Trophoblast cell (in vitro differentiated cells and primary cell): ENCODE results near the gene GALNT12.

Experiments used
- DNase-seq, 2 donors: peaks; one replicate each; pipeline ENCODE4 v3.0.0-alpha.2; 2016
- H2AFZ ChIP-seq: 2 replicates; pipeline ENCODE4 v1.6.1; 2013; ENCODE audit warnings: low read length, moderate library complexity, mild to moderate bottlenecking; ENCODE audit not compliant: insufficient read depth, poor library complexity
- H2AK5ac ChIP-seq: 2 replicates; pipeline ENCODE4 v1.6.1; 2013; ENCODE audit warnings: mild to moderate bottlenecking, low read length
- H2BK120ac ChIP-seq: 2 replicates; pipeline ENCODE4 v1.6.1; 2013; ENCODE audit warnings: low read length, mild to moderate bottlenecking, moderate library complexity; ENCODE audit not compliant: insufficient read depth, poor library complexity
- H2BK12ac ChIP-seq: 2 replicates; pipeline ENCODE4 v1.6.1; 2013; ENCODE audit warnings: mild to moderate bottlenecking, low read length, moderate library complexity
- H2BK5ac ChIP-seq: 2 replicates; pipeline ENCODE4 v1.6.1; 2013; ENCODE audit warnings: low read length, low read depth, moderate library complexity, mild to moderate bottlenecking; ENCODE audit not compliant: poor library complexity
- H3K14ac ChIP-seq: 2 replicates; pipeline ENCODE4 v1.6.1; 2013; ENCODE audit warnings: mild to moderate bottlenecking, low read length
- H3K18ac ChIP-seq: 2 replicates; pipeline ENCODE4 v1.6.1; 2013; ENCODE audit warnings: mild to moderate bottlenecking, low read length
- H3K23ac ChIP-seq: 2 replicates; pipeline ENCODE4 v1.6.1; 2013; ENCODE audit warnings: low read length
- H3K27ac ChIP-seq: 2 replicates; pipeline ENCODE4 v1.5.1; 2013; ENCODE audit warnings: low read depth, mild to moderate bottlenecking, inconsistent platforms, low read length, moderate library complexity
- H3K27me3 ChIP-seq: 2 replicates; pipeline ENCODE4 v1.6.1; 2013; ENCODE audit warnings: inconsistent platforms, mild to moderate bottlenecking, low read length, moderate library complexity; ENCODE audit not compliant: insufficient read depth
- H3K36me3 ChIP-seq, 2 experiments: 1 replicate in 1 of 2; 2 replicates in 1 of 2; pipeline ENCODE4 v1.6.1; 2013; ENCODE audit warnings: low read length in 2 of 2, mild to moderate bottlenecking in 2 of 2, moderate library complexity in 1 of 2; ENCODE audit not compliant: insufficient read depth in 2 of 2, control insufficient read depth in 1 of 2
- H3K4ac ChIP-seq: 2 replicates; pipeline ENCODE4 v1.6.1; 2013; ENCODE audit warnings: low read depth, mild to moderate bottlenecking, low read length, moderate library complexity
- H3K4me1 ChIP-seq, 2 experiments: 1 replicate in 1 of 2; 2 replicates in 1 of 2; pipeline ENCODE4 v1.6.1; 2013; ENCODE audit warnings: low read length in 2 of 2, mild to moderate bottlenecking in 2 of 2, moderate library complexity in 1 of 2; ENCODE audit not compliant: insufficient read depth in 2 of 2, control insufficient read depth in 1 of 2
- H3K4me2 ChIP-seq: 2 replicates; pipeline ENCODE4 v1.6.1; 2013; ENCODE audit warnings: inconsistent platforms, mild to moderate bottlenecking, low read length, moderate library complexity
- H3K4me3 ChIP-seq: 2 replicates; pipeline ENCODE4 v1.5.1; 2013; ENCODE audit warnings: mild to moderate bottlenecking, low read depth, low read length, inconsistent platforms
- H3K79me1 ChIP-seq: one replicate; pipeline ENCODE4 v1.6.1; 2013; ENCODE audit warnings: low read length
- H3K79me2 ChIP-seq: 2 replicates; pipeline ENCODE4 v1.6.1; 2013; ENCODE audit warnings: low read length, mild to moderate bottlenecking; ENCODE audit not compliant: control insufficient read depth, insufficient read depth, poor library complexity
- H3K9ac ChIP-seq: 2 replicates; pipeline ENCODE4 v1.6.1; 2013; ENCODE audit warnings: mild to moderate bottlenecking, low read length
- H3K9me3 ChIP-seq: 2 replicates; pipeline ENCODE4 v1.6.1; 2013; ENCODE audit warnings: low read depth, mild to moderate bottlenecking, control low read depth, inconsistent platforms, low read length; ENCODE audit not compliant: insufficient read depth
- H4K12ac ChIP-seq: 2 replicates; pipeline ENCODE4 v1.6.1; 2013; ENCODE audit warnings: low read depth, mild to moderate bottlenecking, low read length, moderate library complexity
- H4K8ac ChIP-seq: 2 replicates; pipeline ENCODE4 v1.6.1; 2013; ENCODE audit warnings: low read depth, mild to moderate bottlenecking, low read length, moderate library complexity
- H4K91ac ChIP-seq: one replicate; pipeline ENCODE4 v1.6.1; 2013; ENCODE audit warnings: low read depth, mild to moderate bottlenecking, low read length, moderate library complexity
- WGBS: extraction: QIAGEN DNeasy Blood & Tissue Kit; methylation state at CpG from one replicate; pipeline ENCODE4 v1.1.7; 2013; ENCODE audit warnings: missing lambda C conversion rate; ENCODE audit not compliant: insufficient read length, insufficient coverage; ENCODE audit errors: extremely low coverage; 5-methylcytosine and 5-hydroxymethylcytosine counted together

The GALNT12 gene

DNA sequence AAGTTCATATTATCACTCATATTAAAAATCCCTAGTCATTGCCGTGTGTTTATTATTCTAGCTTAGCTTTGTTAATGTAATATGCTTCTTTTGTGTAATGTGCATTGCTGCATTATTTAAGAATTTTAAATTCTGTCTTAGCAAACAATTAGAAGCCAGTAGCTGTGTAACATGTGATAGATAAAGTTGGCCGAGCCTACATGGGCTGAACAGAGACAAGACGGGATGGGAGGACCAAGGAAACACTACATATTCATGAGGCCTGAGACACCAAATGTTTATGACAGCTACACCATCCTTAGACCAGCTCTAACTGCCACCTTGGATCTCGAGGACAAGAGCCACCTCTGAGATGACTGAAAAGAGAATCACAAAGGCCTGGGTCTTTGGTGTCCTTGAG is 85.2 kb downstream of the GALNT12 start:
- Histone ChIP-seq H3K79me2 (no peaks in the 10 kb centered on the region), H3K9me3 (no peaks in the 10 kb centered on the region), H3K9ac (no peak overlapping the region), H3K4ac (no peak overlapping the region), H3K4me3 (no peak overlapping the region), H3K79me1 (no peaks in the 10 kb centered on the region), H3K27ac (no peak overlapping the region), H4K8ac (no peak overlapping the region), H4K91ac (no peak overlapping the region), H2BK5ac (no peak overlapping the region), H3K4me1 (no peaks in the 10 kb centered on the region), H3K36me3 (no peaks in the 10 kb centered on the region), H4K12ac (no peak overlapping the region), H3K4me2 (no peak overlapping the region), H3K27me3 (no peaks in the 10 kb centered on the region), H2AK5ac (no peak overlapping the region), H3K14ac (no peak overlapping the region), H2BK120ac (no peak overlapping the region), H2AFZ (no peak overlapping the region), H2BK12ac (no peak overlapping the region), H3K18ac (no peak overlapping the region), H3K23ac (no peak overlapping the region)
- no CpG with 5 or more reads among the region's 4 CpGs for WGBS
- DNase-seq: no peak

DNA sequence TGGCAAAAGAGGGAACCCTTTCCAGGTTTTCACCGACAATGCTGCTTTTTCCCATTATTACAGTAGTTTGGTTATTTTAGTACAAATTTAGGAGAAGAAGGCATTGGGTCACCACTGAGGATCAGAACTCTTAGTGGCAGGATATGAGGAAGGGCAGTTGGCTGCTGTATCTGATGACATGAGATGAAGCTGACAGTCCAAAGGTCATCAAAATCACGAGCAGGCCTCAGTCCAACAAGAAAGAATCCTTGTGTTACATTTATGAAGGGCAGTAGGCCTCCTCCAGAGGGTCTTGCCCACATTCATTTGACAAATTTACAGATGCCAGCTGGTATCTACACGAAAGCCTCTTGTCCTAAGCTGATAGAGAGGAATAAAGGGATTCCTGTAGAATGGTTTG is 86.7 kb downstream of the GALNT12 start:
- no peaks in the 10 kb centered on the region for H3K79me2 ChIP-seq
- no peaks in the 10 kb centered on the region for H3K4me1 ChIP-seq
- H3K27me3 ChIP-seq: no peaks in the 10 kb centered on the region
- no peak overlapping the region for H3K9ac ChIP-seq
- DNase-seq: no peak
- no peaks in the 10 kb centered on the region for H3K36me3 ChIP-seq
- H4K12ac ChIP-seq: no peak overlapping the region
- H3K79me1 ChIP-seq: no peaks in the 10 kb centered on the region
- no peak overlapping the region for H3K23ac ChIP-seq
- H2AK5ac ChIP-seq: no peak overlapping the region
- H3K4me2 ChIP-seq: no peak overlapping the region
- H3K4ac ChIP-seq: no peak overlapping the region
- H3K4me3 ChIP-seq: no peak overlapping the region
- H3K27ac ChIP-seq: no peak overlapping the region
- H2BK5ac ChIP-seq: no peak overlapping the region
- no peak overlapping the region for H4K8ac ChIP-seq
- no peak overlapping the region for H3K14ac ChIP-seq
- no peak overlapping the region for H2BK120ac ChIP-seq
- H3K18ac ChIP-seq: no peak overlapping the region
- H2BK12ac ChIP-seq: no peak overlapping the region
- H4K91ac ChIP-seq: no peak overlapping the region
- H2AFZ ChIP-seq: no peak overlapping the region
- no peaks in the 10 kb centered on the region for H3K9me3 ChIP-seq
- no CpG with 5 or more reads among the region's 3 CpGs for WGBS

DNA sequence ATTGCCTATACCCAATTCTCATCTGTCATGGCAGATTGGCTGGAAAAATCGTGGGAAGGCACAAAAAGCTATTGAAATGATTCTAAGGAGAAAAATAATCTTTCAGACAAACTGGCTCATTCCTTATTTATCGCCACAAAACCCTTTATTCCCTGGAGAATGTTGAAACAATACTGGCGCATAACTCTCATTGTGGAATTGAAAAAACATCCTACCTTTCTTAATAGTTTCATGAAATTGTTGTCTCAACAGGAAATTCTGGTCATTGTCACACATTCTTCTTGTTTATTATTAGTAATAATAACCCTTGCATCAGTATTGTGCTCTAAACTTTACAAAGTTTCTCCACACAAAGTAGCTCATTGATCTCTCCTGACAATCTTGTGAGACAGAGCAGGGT is 87.3 kb downstream of the GALNT12 start:
- H2BK12ac ChIP-seq: no peak overlapping the region
- DNase-seq: peak in 1 of 2 donors; percentile 73
- no peaks in the 10 kb centered on the region for H3K79me1 ChIP-seq
- no peak overlapping the region for H2BK120ac ChIP-seq
- no peak overlapping the region for H2AK5ac ChIP-seq
- H3K79me2 ChIP-seq: no peaks in the 10 kb centered on the region
- H3K4me1 ChIP-seq: no peaks in the 10 kb centered on the region
- no peak overlapping the region for H2BK5ac ChIP-seq
- no peaks in the 10 kb centered on the region for H3K9me3 ChIP-seq
- H3K4ac ChIP-seq: no peak overlapping the region
- H3K4me2 ChIP-seq: no peak overlapping the region
- no peak overlapping the region for H3K14ac ChIP-seq
- no peak overlapping the region for H3K27ac ChIP-seq
- no peaks in the 10 kb centered on the region for H3K27me3 ChIP-seq
- no peak overlapping the region for H4K12ac ChIP-seq
- H3K4me3 ChIP-seq: no peak overlapping the region
- WGBS: no CpG with 5 or more reads among the region's 3 CpGs
- H2AFZ ChIP-seq: no peak overlapping the region
- H3K18ac ChIP-seq: no peak overlapping the region
- no peaks in the 10 kb centered on the region for H3K36me3 ChIP-seq
- no peak overlapping the region for H3K23ac ChIP-seq
- H4K91ac ChIP-seq: no peak overlapping the region
- H4K8ac ChIP-seq: no peak overlapping the region
- H3K9ac ChIP-seq: no peak overlapping the region

DNA sequence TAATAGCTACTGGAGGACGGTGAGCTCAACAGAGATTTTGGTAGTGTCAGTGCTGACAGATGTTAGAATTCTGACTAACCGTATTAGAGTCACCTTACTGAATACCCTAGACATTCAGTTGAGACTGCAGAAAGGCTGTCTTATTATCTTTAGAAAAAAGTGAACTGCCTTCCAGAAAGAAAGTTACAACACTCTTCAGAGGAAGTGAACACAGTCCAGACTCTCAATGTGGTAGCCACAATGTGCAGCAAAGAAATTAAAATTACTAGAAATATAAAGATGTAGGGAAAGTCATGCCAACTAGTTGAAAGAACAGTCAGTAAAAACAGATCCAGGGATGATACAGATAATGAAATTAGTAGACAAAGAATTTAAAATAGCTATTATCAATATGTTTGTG is 89.2 kb downstream of the GALNT12 start:
- WGBS: no CpG with 5 or more reads among the region's 2 CpGs
- no peak overlapping the region for H3K4ac ChIP-seq
- no peaks in the 10 kb centered on the region for H3K4me1 ChIP-seq

More for the DNA sequence above, 89.2 kb downstream of the GALNT12 start:
- Histone ChIP-seq H4K91ac (no peak overlapping the region), H2BK120ac (no peak overlapping the region), H2AFZ (no peak overlapping the region), H3K27ac (no peak overlapping the region), H3K79me2 (no peaks in the 10 kb centered on the region), H3K9ac (no peak overlapping the region), H3K79me1 (no peaks in the 10 kb centered on the region), H3K14ac (no peak overlapping the region), H4K12ac (no peak overlapping the region), H3K23ac (no peak overlapping the region), H2BK12ac (no peak overlapping the region), H3K4me2 (no peak overlapping the region), H3K27me3 (no peaks in the 10 kb centered on the region), H2AK5ac (no peak overlapping the region), H2BK5ac (no peak overlapping the region), H3K9me3 (no peaks in the 10 kb centered on the region), H3K36me3 (no peaks in the 10 kb centered on the region), H4K8ac (no peak overlapping the region), H3K4me3 (no peak overlapping the region), H3K18ac (no peak overlapping the region)
- no peak for DNase-seq
